Stimulated activated CD4-positive, alpha-beta T cell treated with anti-CD3 and anti-CD28 coated beads, TNF-alpha, amount 100 ng/mL, for 4 hours (primary cell): ENCODE results near the gene TWIST2.

Experiments
- DNase-seq, 3 experiments: peaks; one replicate each; pipeline ENCODE4 v3.0.0-alpha.2; 2020; ENCODE audit warnings: low read depth in 3 of 3

Gene TWIST2

GRCh38 chr2:238955648-238956531, 108.0 kb downstream of the TWIST2 start:
- DNase-seq = no peak

GRCh38 chr2:238956676-238957075, 108.8 kb downstream of the TWIST2 start:
- no peak for DNase-seq
